ENCODE measurements around the gene LYZL1. TPM values are rescaled to one million over a fixed set of nuclear protein-coding genes. Genes with fewer than 3 reads are reported as not detected.

Gene LYZL1
- total and polyA plus RNA-seq, 2 donors (not counting 1 experiment from before 2014, with no cell fraction given): not detected

- Histone ChIP-seq H3K79me2 (ENCODE audit: control insufficient read depth, insufficient read depth, low read length) (no peaks in the 10 kb centered on the region), H3K9me3 (ENCODE audit: control insufficient read depth, insufficient read depth, low read depth, low read length) (no peaks in the 10 kb centered on the region), H2AFZ (ENCODE audit: low read length) (no peak overlapping the region), H3K4me2 (ENCODE audit: extremely low read depth, insufficient read depth, low read length) (no peak overlapping the region), H4K20me1 (ENCODE audit: control insufficient read depth, extremely low read depth, insufficient read depth, low read length) (no peaks in the 10 kb centered on the region), H3K27ac (ENCODE audit: insufficient read depth, low read length) (no peak overlapping the region), H3K4me3 (replicated peaks in 1 of 4; ENCODE audit: control extremely low read depth in 1 of 4, insufficient read depth in 1 of 4, low read depth in 3 of 4, low read length in 4 of 4) (no peak overlapping the region), H3K36me3 (ENCODE audit: control insufficient read depth, insufficient read depth, low read length) (no peaks in the 10 kb centered on the region), H3K9ac (ENCODE audit: insufficient read depth, low read length) (no peak overlapping the region), H3K4me1 (ENCODE audit: control insufficient read depth, extremely low read depth, insufficient read depth, low read length) (peaks cover 5% of the 10 kb centered on the region), H3K27me3 (ENCODE audit: control insufficient read depth, insufficient read depth, low read length) (peaks cover 4% of the 10 kb centered on the region)
- TF ChIP-seq, protein P1, sequence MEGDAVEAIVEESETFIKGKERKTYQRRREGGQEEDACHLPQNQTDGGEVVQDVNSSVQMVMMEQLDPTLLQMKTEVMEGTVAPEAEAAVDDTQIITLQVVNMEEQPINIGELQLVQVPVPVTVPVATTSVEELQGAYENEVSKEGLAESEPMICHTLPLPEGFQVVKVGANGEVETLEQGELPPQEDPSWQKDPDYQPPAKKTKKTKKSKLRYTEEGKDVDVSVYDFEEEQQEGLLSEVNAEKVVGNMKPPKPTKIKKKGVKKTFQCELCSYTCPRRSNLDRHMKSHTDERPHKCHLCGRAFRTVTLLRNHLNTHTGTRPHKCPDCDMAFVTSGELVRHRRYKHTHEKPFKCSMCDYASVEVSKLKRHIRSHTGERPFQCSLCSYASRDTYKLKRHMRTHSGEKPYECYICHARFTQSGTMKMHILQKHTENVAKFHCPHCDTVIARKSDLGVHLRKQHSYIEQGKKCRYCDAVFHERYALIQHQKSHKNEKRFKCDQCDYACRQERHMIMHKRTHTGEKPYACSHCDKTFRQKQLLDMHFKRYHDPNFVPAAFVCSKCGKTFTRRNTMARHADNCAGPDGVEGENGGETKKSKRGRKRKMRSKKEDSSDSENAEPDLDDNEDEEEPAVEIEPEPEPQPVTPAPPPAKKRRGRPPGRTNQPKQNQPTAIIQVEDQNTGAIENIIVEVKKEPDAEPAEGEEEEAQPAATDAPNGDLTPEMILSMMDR (conservative IDR thresholded peaks at IDR 0.05 in 1 of 2, IDR thresholded peaks at IDR 0.05 in 1 of 2; ENCODE audit: low read depth in 1 of 2, low read length in 2 of 2): no peak
- TF ChIP-seq EZH2 (IDR thresholded peaks at IDR 0.05; ENCODE audit: low read length, missing control alignments): no peak
- DNase-seq (ENCODE audit: low read depth in 2 of 2): peak; percentile 22 to 78
These were observed 34.5 kb upstream of the LYZL1 start for GRCh38 chr10:29254123-29255046.

DNA sequence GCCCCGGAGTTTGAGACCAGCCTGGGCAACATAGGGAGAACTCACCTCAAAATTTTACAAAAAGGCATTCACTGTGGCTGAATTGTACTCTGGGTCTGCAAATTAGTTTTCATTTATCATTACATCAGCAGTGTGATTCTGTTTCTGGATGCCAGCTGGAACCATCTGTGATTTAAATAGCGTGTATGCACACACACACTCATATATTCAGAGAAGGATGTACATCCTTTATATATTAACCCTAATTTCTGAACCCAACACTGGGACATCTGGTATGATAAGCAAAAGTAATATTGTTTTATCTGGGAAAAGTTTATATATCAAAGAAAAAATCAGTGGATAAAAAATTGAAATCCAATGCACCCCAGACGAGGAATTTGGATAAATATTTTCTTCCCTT is 33.8 kb upstream of the LYZL1 start:
- H3K4me3 ChIP-seq (replicated peaks in 1 of 4; ENCODE audit: control extremely low read depth in 1 of 4, insufficient read depth in 1 of 4, low read depth in 3 of 4, low read length in 4 of 4): no peak overlapping the region
- H3K27ac ChIP-seq (ENCODE audit: insufficient read depth, low read length): no peak overlapping the region
- no peaks in the 10 kb centered on the region for H3K36me3 ChIP-seq (ENCODE audit: control insufficient read depth, insufficient read depth, low read length)
- no peak overlapping the region for H3K9ac ChIP-seq (ENCODE audit: insufficient read depth, low read length)
- DNase-seq (ENCODE audit: low read depth in 2 of 2): no peak
- no peak overlapping the region for H3K4me2 ChIP-seq (ENCODE audit: extremely low read depth, insufficient read depth, low read length)
- no peaks in the 10 kb centered on the region for H3K9me3 ChIP-seq (ENCODE audit: control insufficient read depth, insufficient read depth, low read depth, low read length)
- peaks cover 4% of the 10 kb centered on the region for H3K27me3 ChIP-seq (ENCODE audit: control insufficient read depth, insufficient read depth, low read length)
- H2AFZ ChIP-seq (ENCODE audit: low read length): no peak overlapping the region
- peaks cover 5% of the 10 kb centered on the region for H3K4me1 ChIP-seq (ENCODE audit: control insufficient read depth, extremely low read depth, insufficient read depth, low read length)
- H3K79me2 ChIP-seq (ENCODE audit: control insufficient read depth, insufficient read depth, low read length): no peaks in the 10 kb centered on the region
- TF ChIP-seq EZH2 (IDR thresholded peaks at IDR 0.05; ENCODE audit: low read length, missing control alignments): no peak
- TF ChIP-seq, protein P1 (conservative IDR thresholded peaks at IDR 0.05 in 1 of 2, IDR thresholded peaks at IDR 0.05 in 1 of 2; ENCODE audit: low read depth in 1 of 2, low read length in 2 of 2): no peak
- H4K20me1 ChIP-seq (ENCODE audit: control insufficient read depth, extremely low read depth, insufficient read depth, low read length): no peaks in the 10 kb centered on the region

GRCh38 chr10:29256019-29256418 is 32.9 kb upstream of the LYZL1 start:
- no peak overlapping the region for H3K9ac ChIP-seq (ENCODE audit: insufficient read depth, low read length)
- no peaks in the 10 kb centered on the region for H3K36me3 ChIP-seq (ENCODE audit: control insufficient read depth, insufficient read depth, low read length)
- H4K20me1 ChIP-seq (ENCODE audit: control insufficient read depth, extremely low read depth, insufficient read depth, low read length): no peaks in the 10 kb centered on the region
- no peak overlapping the region for H2AFZ ChIP-seq (ENCODE audit: low read length)
- no peak overlapping the region for H3K4me3 ChIP-seq (replicated peaks in 1 of 4; ENCODE audit: control extremely low read depth in 1 of 4, insufficient read depth in 1 of 4, low read depth in 3 of 4, low read length in 4 of 4)
- no peak overlapping the region for H3K4me2 ChIP-seq (ENCODE audit: extremely low read depth, insufficient read depth, low read length)
- H3K9me3 ChIP-seq (ENCODE audit: control insufficient read depth, insufficient read depth, low read depth, low read length): no peaks in the 10 kb centered on the region
- H3K27ac ChIP-seq (ENCODE audit: insufficient read depth, low read length): no peak overlapping the region
- H3K27me3 ChIP-seq (ENCODE audit: control insufficient read depth, insufficient read depth, low read length): peaks cover 4% of the 10 kb centered on the region
- TF ChIP-seq, protein P1 (conservative IDR thresholded peaks at IDR 0.05 in 1 of 2, IDR thresholded peaks at IDR 0.05 in 1 of 2; ENCODE audit: low read depth in 1 of 2, low read length in 2 of 2): no peak
- no peak for TF ChIP-seq EZH2 (IDR thresholded peaks at IDR 0.05; ENCODE audit: low read length, missing control alignments)
- H3K79me2 ChIP-seq (ENCODE audit: control insufficient read depth, insufficient read depth, low read length): no peaks in the 10 kb centered on the region
- peaks cover 5% of the 10 kb centered on the region for H3K4me1 ChIP-seq (ENCODE audit: control insufficient read depth, extremely low read depth, insufficient read depth, low read length)
- DNase-seq (ENCODE audit: low read depth in 2 of 2): no peak
